ENCODE data around the gene GORASP2. TPM values are rescaled to one million over a fixed set of nuclear protein-coding genes. Genes with fewer than 3 reads are reported as not detected.

Gene GORASP2
- total and polyA plus RNA-seq, 2 experiments from 2014 or later = 44.5 to 45.2 TPM

DNA sequence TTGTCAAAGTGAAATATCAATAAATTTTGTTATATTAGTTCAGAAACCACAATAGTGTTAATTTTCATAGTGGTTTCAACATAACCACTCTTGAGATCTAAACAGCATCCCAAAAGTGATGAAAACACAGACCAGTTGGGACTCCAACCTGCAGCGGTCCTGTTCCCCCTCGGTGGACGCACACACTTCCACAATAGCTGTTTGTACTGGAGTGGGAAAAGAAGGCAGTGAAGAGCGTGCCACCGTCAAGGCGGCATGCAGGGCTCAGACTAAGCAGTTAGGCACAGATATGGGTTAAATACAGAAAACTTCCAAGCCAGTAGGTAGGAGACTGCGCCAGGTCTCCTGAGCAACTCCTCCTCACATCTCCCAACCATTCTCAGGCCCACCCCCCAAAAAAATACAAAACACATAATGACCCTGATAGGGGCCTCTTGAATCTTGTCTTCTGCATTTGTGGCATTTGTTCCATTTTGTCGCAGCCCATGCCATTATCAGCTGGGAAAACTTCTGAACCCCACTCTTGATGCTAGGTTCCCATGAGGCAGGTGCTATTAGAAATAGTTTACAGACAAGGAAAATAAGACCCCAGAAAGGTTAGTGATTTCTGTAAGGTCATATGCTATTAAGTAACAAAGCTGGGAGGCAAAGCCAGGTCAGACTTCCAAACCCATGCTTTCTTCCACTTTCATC, 57.7 kb downstream of the GORASP2 start:
- Mint-ChIP-seq H3K36me3 (ENCODE audit: low read depth) (peaks cover 55% of the 10 kb centered on the region), H3K27me3 (ENCODE audit: insufficient read depth, low read depth, poor library complexity) (peaks cover 20% of the 10 kb centered on the region), H3K27ac (no peak overlapping the region), H3K4me3 (no peak overlapping the region), H3K9me3 (peaks cover 23% of the 10 kb centered on the region), H3K4me1 (peaks cover 18% of the 10 kb centered on the region)
- DNase-seq (ENCODE audit: low spot score) (no peak), ATAC-seq (no peak)
- H3K4me3 ChIP-seq = no peak overlapping the region
- H3K9me2 ChIP-seq (ENCODE audit: insufficient read depth) = no peaks in the 10 kb centered on the region
- H3K27me3 ChIP-seq (ENCODE audit: insufficient read depth) = no peaks in the 10 kb centered on the region
- no peak for TF ChIP-seq JUNB (IDR thresholded peaks at IDR 0.05; ENCODE audit: unreplicated experiment)
- no peak for TF ChIP-seq ZNF114 (CRISPR knock-in tag; IDR thresholded peaks at IDR 0.05)
- no peak for TF ChIP-seq STAT1 (IDR thresholded peaks at IDR 0.05; ENCODE audit: unreplicated experiment)
- TF ChIP-seq ZNF331 (CRISPR knock-in tag; IDR thresholded peaks at IDR 0.05; ENCODE audit: low read depth) = no peak
- TF ChIP-seq EZH2 (IDR thresholded peaks at IDR 0.05; ENCODE audit: low read depth, unreplicated experiment) = no peak
- TF ChIP-seq, protein P1, sequence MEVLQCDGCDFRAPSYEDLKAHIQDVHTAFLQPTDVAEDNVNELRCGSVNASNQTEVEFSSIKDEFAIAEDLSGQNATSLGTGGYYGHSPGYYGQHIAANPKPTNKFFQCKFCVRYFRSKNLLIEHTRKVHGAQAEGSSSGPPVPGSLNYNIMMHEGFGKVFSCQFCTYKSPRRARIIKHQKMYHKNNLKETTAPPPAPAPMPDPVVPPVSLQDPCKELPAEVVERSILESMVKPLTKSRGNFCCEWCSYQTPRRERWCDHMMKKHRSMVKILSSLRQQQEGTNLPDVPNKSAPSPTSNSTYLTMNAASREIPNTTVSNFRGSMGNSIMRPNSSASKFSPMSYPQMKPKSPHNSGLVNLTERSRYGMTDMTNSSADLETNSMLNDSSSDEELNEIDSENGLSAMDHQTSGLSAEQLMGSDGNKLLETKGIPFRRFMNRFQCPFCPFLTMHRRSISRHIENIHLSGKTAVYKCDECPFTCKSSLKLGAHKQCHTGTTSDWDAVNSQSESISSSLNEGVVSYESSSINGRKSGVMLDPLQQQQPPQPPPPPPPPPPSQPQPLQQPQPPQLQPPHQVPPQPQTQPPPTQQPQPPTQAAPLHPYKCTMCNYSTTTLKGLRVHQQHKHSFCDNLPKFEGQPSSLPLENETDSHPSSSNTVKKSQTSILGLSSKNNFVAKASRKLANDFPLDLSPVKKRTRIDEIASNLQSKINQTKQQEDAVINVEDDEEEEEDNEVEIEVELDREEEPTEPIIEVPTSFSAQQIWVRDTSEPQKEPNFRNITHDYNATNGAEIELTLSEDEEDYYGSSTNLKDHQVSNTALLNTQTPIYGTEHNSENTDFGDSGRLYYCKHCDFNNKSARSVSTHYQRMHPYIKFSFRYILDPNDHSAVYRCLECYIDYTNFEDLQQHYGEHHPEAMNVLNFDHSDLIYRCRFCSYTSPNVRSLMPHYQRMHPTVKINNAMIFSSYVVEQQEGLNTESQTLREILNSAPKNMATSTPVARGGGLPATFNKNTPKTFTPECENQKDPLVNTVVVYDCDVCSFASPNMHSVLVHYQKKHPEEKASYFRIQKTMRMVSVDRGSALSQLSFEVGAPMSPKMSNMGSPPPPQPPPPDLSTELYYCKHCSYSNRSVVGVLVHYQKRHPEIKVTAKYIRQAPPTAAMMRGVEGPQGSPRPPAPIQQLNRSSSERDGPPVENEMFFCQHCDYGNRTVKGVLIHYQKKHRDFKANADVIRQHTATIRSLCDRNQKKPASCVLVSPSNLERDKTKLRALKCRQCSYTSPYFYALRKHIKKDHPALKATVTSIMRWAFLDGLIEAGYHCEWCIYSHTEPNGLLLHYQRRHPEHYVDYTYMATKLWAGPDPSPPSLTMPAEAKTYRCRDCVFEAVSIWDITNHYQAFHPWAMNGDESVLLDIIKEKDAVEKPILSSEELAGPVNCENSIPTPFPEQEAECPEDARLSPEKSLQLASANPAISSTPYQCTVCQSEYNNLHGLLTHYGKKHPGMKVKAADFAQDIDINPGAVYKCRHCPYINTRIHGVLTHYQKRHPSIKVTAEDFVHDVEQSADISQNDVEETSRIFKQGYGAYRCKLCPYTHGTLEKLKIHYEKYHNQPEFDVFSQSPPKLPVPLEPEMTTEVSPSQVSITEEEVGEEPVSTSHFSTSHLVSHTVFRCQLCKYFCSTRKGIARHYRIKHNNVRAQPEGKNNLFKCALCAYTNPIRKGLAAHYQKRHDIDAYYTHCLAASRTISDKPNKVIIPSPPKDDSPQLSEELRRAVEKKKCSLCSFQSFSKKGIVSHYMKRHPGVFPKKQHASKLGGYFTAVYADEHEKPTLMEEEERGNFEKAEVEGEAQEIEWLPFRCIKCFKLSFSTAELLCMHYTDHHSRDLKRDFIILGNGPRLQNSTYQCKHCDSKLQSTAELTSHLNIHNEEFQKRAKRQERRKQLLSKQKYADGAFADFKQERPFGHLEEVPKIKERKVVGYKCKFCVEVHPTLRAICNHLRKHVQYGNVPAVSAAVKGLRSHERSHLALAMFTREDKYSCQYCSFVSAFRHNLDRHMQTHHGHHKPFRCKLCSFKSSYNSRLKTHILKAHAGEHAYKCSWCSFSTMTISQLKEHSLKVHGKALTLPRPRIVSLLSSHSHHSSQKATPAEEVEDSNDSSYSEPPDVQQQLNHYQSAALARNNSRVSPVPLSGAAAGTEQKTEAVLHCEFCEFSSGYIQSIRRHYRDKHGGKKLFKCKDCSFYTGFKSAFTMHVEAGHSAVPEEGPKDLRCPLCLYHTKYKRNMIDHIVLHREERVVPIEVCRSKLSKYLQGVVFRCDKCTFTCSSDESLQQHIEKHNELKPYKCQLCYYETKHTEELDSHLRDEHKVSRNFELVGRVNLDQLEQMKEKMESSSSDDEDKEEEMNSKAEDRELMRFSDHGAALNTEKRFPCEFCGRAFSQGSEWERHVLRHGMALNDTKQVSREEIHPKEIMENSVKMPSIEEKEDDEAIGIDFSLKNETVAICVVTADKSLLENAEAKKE (CRISPR knock-in tag; IDR thresholded peaks at IDR 0.05) = no peak
- no peak for TF ChIP-seq CREB1 (CRISPR knock-in tag; IDR thresholded peaks at IDR 0.05; ENCODE audit: low read depth)
- TF ChIP-seq, protein P2, sequence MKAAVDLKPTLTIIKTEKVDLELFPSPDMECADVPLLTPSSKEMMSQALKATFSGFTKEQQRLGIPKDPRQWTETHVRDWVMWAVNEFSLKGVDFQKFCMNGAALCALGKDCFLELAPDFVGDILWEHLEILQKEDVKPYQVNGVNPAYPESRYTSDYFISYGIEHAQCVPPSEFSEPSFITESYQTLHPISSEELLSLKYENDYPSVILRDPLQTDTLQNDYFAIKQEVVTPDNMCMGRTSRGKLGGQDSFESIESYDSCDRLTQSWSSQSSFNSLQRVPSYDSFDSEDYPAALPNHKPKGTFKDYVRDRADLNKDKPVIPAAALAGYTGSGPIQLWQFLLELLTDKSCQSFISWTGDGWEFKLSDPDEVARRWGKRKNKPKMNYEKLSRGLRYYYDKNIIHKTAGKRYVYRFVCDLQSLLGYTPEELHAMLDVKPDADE (IDR thresholded peaks at IDR 0.05) = no peak
- TF ChIP-seq, protein P3, sequence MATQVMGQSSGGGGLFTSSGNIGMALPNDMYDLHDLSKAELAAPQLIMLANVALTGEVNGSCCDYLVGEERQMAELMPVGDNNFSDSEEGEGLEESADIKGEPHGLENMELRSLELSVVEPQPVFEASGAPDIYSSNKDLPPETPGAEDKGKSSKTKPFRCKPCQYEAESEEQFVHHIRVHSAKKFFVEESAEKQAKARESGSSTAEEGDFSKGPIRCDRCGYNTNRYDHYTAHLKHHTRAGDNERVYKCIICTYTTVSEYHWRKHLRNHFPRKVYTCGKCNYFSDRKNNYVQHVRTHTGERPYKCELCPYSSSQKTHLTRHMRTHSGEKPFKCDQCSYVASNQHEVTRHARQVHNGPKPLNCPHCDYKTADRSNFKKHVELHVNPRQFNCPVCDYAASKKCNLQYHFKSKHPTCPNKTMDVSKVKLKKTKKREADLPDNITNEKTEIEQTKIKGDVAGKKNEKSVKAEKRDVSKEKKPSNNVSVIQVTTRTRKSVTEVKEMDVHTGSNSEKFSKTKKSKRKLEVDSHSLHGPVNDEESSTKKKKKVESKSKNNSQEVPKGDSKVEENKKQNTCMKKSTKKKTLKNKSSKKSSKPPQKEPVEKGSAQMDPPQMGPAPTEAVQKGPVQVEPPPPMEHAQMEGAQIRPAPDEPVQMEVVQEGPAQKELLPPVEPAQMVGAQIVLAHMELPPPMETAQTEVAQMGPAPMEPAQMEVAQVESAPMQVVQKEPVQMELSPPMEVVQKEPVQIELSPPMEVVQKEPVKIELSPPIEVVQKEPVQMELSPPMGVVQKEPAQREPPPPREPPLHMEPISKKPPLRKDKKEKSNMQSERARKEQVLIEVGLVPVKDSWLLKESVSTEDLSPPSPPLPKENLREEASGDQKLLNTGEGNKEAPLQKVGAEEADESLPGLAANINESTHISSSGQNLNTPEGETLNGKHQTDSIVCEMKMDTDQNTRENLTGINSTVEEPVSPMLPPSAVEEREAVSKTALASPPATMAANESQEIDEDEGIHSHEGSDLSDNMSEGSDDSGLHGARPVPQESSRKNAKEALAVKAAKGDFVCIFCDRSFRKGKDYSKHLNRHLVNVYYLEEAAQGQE (IDR thresholded peaks at IDR 0.05; ENCODE audit: unreplicated experiment) = no peak
- no peak for TF ChIP-seq POLR2AphosphoS5 (IDR thresholded peaks at IDR 0.05; ENCODE audit: low read depth)
- no peak for TF ChIP-seq NANOG (IDR thresholded peaks at IDR 0.05; ENCODE audit: borderline replicate concordance)
- TF ChIP-seq, protein P4, sequence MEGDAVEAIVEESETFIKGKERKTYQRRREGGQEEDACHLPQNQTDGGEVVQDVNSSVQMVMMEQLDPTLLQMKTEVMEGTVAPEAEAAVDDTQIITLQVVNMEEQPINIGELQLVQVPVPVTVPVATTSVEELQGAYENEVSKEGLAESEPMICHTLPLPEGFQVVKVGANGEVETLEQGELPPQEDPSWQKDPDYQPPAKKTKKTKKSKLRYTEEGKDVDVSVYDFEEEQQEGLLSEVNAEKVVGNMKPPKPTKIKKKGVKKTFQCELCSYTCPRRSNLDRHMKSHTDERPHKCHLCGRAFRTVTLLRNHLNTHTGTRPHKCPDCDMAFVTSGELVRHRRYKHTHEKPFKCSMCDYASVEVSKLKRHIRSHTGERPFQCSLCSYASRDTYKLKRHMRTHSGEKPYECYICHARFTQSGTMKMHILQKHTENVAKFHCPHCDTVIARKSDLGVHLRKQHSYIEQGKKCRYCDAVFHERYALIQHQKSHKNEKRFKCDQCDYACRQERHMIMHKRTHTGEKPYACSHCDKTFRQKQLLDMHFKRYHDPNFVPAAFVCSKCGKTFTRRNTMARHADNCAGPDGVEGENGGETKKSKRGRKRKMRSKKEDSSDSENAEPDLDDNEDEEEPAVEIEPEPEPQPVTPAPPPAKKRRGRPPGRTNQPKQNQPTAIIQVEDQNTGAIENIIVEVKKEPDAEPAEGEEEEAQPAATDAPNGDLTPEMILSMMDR (conservative IDR thresholded peaks at IDR 0.05; ENCODE audit: low read depth in 2 of 2) = no peak
- TF ChIP-seq EZH2phosphoT487 (IDR thresholded peaks at IDR 0.05; ENCODE audit: unreplicated experiment) = no peak
- H3K36me3 ChIP-seq (ENCODE audit: insufficient read depth) = no peaks in the 10 kb centered on the region
- no peaks in the 10 kb centered on the region for H3K79me2 ChIP-seq (replicated peaks; ENCODE audit: insufficient read depth)
- no peak overlapping the region for H2AFZ ChIP-seq
- peaks cover 6% of the 10 kb centered on the region; the same call in 1 of the 2 replicates for H3F3A ChIP-seq (replicated peaks; ENCODE audit: low read depth)
- H3K4me2 ChIP-seq = no peak overlapping the region
- no peak overlapping the region for H3K27ac ChIP-seq (ENCODE audit: low read depth)
- H3K4me1 ChIP-seq (ENCODE audit: insufficient read depth) = peaks cover 12% of the 10 kb centered on the region; the same call in 1 of the 2 replicates
- no peaks in the 10 kb centered on the region for H4K20me1 ChIP-seq (replicated peaks; ENCODE audit: insufficient read depth)
